ENCODE data around the gene FRS2.

The FRS2 gene

DNA sequence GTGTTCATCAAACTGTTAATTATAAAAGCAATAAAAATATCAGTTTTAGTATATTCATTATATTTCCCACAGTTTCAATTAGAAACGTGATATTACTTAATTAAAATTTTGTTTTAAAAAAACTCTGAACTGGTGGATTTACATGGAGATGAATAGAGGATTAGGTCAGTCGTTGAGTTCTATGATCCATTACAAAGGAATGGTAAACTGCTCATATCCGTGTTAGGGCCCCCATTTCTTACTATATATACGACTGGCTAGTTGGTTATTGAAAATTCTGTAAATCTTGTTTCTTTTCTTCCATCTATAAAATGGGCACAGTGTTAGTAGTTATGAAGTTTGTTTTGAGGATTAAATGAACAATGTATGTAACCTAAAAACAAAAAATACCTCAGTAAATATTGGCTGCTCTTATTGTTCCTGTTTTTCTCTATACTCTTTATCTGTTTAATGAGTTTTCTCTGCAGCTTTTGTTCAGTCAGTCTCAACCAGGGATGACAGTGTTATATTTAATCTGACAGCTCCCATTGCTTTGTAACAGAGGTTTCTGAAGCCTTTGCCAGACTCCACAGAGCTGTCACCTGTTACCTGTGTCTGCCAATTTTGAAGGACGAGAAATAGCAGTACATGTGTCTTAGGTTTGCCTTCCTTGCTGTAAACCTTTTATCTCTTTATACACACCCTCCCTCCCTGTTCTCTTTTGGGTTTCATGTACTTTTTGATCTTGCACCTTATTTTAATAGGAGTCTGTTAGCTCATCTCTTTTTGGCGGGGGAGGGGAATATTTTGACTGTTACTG is 41.5 kb downstream of the FRS2 start:
- H3K27me3 ChIP-seq (ENCODE audit: low read depth, low read length): no peaks in the 10 kb centered on the region
- H2AFZ ChIP-seq (ENCODE audit: low read depth, low read length): no peak overlapping the region
- no peak overlapping the region for H3K4me3 ChIP-seq (ENCODE audit: low read length)
- no peaks in the 10 kb centered on the region for H3K36me3 ChIP-seq (replicated peaks; ENCODE audit: low read depth, low read length)
- no peak for TF ChIP-seq EZH2phosphoT487 (IDR thresholded peaks at IDR 0.05; ENCODE audit: low read depth)
- TF ChIP-seq, protein P1, sequence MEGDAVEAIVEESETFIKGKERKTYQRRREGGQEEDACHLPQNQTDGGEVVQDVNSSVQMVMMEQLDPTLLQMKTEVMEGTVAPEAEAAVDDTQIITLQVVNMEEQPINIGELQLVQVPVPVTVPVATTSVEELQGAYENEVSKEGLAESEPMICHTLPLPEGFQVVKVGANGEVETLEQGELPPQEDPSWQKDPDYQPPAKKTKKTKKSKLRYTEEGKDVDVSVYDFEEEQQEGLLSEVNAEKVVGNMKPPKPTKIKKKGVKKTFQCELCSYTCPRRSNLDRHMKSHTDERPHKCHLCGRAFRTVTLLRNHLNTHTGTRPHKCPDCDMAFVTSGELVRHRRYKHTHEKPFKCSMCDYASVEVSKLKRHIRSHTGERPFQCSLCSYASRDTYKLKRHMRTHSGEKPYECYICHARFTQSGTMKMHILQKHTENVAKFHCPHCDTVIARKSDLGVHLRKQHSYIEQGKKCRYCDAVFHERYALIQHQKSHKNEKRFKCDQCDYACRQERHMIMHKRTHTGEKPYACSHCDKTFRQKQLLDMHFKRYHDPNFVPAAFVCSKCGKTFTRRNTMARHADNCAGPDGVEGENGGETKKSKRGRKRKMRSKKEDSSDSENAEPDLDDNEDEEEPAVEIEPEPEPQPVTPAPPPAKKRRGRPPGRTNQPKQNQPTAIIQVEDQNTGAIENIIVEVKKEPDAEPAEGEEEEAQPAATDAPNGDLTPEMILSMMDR (IDR thresholded peaks at IDR 0.05; ENCODE audit: low read depth, low read length): no peak
- no peak overlapping the region for H3K9ac ChIP-seq (ENCODE audit: low read length)
- no peaks in the 10 kb centered on the region for H3K9me3 ChIP-seq (ENCODE audit: insufficient read depth, low read length)
- peaks cover 52% of the 10 kb centered on the region for H3K79me2 ChIP-seq (ENCODE audit: low read length)
- peaks cover 23% of the 10 kb centered on the region for H3K4me1 ChIP-seq (ENCODE audit: low read length)
- no peak overlapping the region for H3K27ac ChIP-seq (ENCODE audit: low read length)
- H3K4me2 ChIP-seq (ENCODE audit: low read length): no peak overlapping the region
- peaks cover 45% of the 10 kb centered on the region for H4K20me1 ChIP-seq (ENCODE audit: insufficient read depth, low read length)

DNA sequence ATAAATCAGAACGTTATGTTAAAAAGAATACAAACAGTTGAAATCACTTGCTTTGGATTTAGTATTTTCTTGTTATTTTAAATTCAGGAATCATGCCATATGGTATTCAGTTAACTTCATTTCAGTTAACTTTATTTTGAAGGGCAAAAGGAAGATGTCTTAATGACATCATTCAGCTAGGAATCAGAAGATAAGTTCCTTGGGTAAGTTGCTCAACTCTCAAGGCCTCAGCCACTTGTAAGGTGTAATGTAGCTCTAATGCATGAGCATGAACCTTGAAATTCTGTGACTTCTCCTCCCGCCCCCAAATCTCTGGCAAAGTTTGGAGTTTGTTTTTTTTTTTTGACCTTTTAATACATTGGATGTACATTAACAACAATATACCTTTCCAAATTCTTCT is 42.6 kb downstream of the FRS2 start:
- Histone ChIP-seq H3K4me2 (ENCODE audit: low read length) (no peak overlapping the region), H3K9ac (ENCODE audit: low read length) (no peak overlapping the region), H3K9me3 (ENCODE audit: insufficient read depth, low read length) (no peaks in the 10 kb centered on the region), H4K20me1 (ENCODE audit: insufficient read depth, low read length) (peaks cover 45% of the 10 kb centered on the region), H2AFZ (ENCODE audit: low read depth, low read length) (no peak overlapping the region), H3K36me3 (replicated peaks; ENCODE audit: low read depth, low read length) (no peaks in the 10 kb centered on the region), H3K27ac (ENCODE audit: low read length) (no peak overlapping the region), H3K4me3 (ENCODE audit: low read length) (no peak overlapping the region), H3K79me2 (ENCODE audit: low read length) (peaks cover 50% of the 10 kb centered on the region), H3K27me3 (ENCODE audit: low read depth, low read length) (no peaks in the 10 kb centered on the region), H3K4me1 (ENCODE audit: low read length) (peaks cover 20% of the 10 kb centered on the region)
- TF ChIP-seq, protein P1 (IDR thresholded peaks at IDR 0.05; ENCODE audit: low read depth, low read length): no peak
- no peak for TF ChIP-seq EZH2phosphoT487 (IDR thresholded peaks at IDR 0.05; ENCODE audit: low read depth)

DNA sequence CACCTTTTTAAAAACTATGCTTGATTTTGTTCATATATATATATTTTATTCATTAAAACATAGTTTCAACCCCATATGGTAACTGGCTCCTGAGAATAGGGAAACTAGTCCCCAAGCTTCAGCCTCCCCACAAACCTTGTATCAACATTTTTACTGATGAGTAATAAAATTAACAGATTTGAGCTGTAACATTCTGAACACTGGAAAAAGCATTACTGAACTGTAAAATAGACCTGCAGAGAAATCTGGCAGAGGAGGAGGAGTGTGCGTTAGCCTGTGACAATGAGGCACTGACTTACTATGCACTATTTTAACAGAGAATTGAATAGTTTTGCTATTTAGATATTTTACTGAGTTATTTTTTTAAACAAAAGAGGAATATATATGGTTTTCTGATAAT is 43.1 kb downstream of the FRS2 start:
- TF ChIP-seq EZH2phosphoT487 (IDR thresholded peaks at IDR 0.05; ENCODE audit: low read depth): no peak
- TF ChIP-seq, protein P1 (IDR thresholded peaks at IDR 0.05; ENCODE audit: low read depth, low read length): no peak
- Histone ChIP-seq H2AFZ (ENCODE audit: low read depth, low read length) (no peak overlapping the region), H3K9me3 (ENCODE audit: insufficient read depth, low read length) (no peaks in the 10 kb centered on the region), H3K36me3 (replicated peaks; ENCODE audit: low read depth, low read length) (no peaks in the 10 kb centered on the region), H3K4me2 (ENCODE audit: low read length) (no peak overlapping the region), H3K4me1 (ENCODE audit: low read length) (peaks cover 16% of the 10 kb centered on the region), H3K4me3 (ENCODE audit: low read length) (no peak overlapping the region), H3K27ac (ENCODE audit: low read length) (no peak overlapping the region), H4K20me1 (ENCODE audit: insufficient read depth, low read length) (peaks cover 41% of the 10 kb centered on the region), H3K27me3 (ENCODE audit: low read depth, low read length) (no peaks in the 10 kb centered on the region), H3K79me2 (ENCODE audit: low read length) (peaks cover 55% of the 10 kb centered on the region), H3K9ac (ENCODE audit: low read length) (no peak overlapping the region)

DNA sequence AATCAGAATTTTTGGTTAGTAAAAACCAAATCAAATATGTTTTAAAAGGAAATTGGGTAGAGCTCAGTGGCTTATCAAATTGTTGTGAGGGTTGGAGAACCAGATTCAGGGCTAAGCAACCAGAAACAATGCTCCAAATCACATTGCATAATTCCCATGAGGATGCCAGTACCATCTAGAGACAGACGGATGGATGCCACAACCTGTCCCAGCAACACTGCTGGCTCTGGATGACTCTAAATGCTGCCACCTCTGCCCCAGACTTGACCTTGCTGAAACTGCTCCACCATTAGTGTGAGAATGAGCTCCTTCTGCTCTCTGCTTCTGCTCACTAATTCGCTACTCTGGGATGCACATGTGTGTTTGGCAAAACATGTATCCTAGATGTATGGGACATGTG is 43.9 kb downstream of the FRS2 start:
- H3K4me1 ChIP-seq (ENCODE audit: low read length): peaks cover 8% of the 10 kb centered on the region; the same call in 1 of the 2 replicates
- H3K27me3 ChIP-seq (ENCODE audit: low read depth, low read length): no peaks in the 10 kb centered on the region
- no peak overlapping the region for H3K27ac ChIP-seq (ENCODE audit: low read length)
- H3K9me3 ChIP-seq (ENCODE audit: insufficient read depth, low read length): no peaks in the 10 kb centered on the region
- H4K20me1 ChIP-seq (ENCODE audit: insufficient read depth, low read length): peaks cover 35% of the 10 kb centered on the region
- no peak overlapping the region for H3K4me3 ChIP-seq (ENCODE audit: low read length)
- TF ChIP-seq, protein P1 (IDR thresholded peaks at IDR 0.05; ENCODE audit: low read depth, low read length): no peak
- TF ChIP-seq EZH2phosphoT487 (IDR thresholded peaks at IDR 0.05; ENCODE audit: low read depth): no peak
- peaks cover 54% of the 10 kb centered on the region for H3K79me2 ChIP-seq (ENCODE audit: low read length)
- H3K4me2 ChIP-seq (ENCODE audit: low read length): no peak overlapping the region
- H3K36me3 ChIP-seq (replicated peaks; ENCODE audit: low read depth, low read length): peaks cover 1% of the 10 kb centered on the region
- H2AFZ ChIP-seq (ENCODE audit: low read depth, low read length): no peak overlapping the region
- no peak overlapping the region for H3K9ac ChIP-seq (ENCODE audit: low read length)
